Measurements from ENCODE around the gene TEKT5.

TEKT5 gene

GRCh38 chr16:10740845-10741208, 46.1 kb upstream of the TEKT5 start:
- no peak for ATAC-seq (ENCODE audit: low read depth)
- no peak overlapping the region for H3K27ac ChIP-seq (ENCODE audit: poor library complexity, severe bottlenecking)

GRCh38 chr16:10740000-10740844, 45.5 kb upstream of the TEKT5 start:
- no peak for ATAC-seq (ENCODE audit: low read depth)

More at GRCh38 chr16:10740845-10741208, 46.1 kb upstream of the TEKT5 start:
- DNase-seq (ENCODE audit: low spot score): no peak
- Histone ChIP-seq H3K9me3 (ENCODE audit: severe bottlenecking) (no peaks in the 10 kb centered on the region), H3K27me3 (ENCODE audit: insufficient read depth, poor library complexity, severe bottlenecking) (no peaks in the 10 kb centered on the region), H3K4me1 (ENCODE audit: insufficient read depth, poor library complexity, severe bottlenecking) (peaks cover 7% of the 10 kb centered on the region), H3K36me3 (ENCODE audit: low read depth) (no peaks in the 10 kb centered on the region), H3K4me3 (ENCODE audit: severe bottlenecking) (no peak overlapping the region)
- no peak for TF ChIP-seq CTCF (IDR thresholded peaks at IDR 0.05; ENCODE audit: poor library complexity, severe bottlenecking)

GRCh38 chr16:10738231-10739077, 43.7 kb upstream of the TEKT5 start:
- Histone ChIP-seq H3K27ac (ENCODE audit: poor library complexity, severe bottlenecking) (peak overlapping the region; percentile 26), H3K4me1 (ENCODE audit: insufficient read depth, poor library complexity, severe bottlenecking) (peaks cover 7% of the 10 kb centered on the region), H3K27me3 (ENCODE audit: insufficient read depth, poor library complexity, severe bottlenecking) (no peaks in the 10 kb centered on the region), H3K36me3 (ENCODE audit: low read depth) (no peaks in the 10 kb centered on the region), H3K9me3 (ENCODE audit: severe bottlenecking) (no peaks in the 10 kb centered on the region), H3K4me3 (ENCODE audit: severe bottlenecking) (no peak overlapping the region)
- peak; percentile 65 for ATAC-seq (ENCODE audit: low read depth)
- no peak for TF ChIP-seq CTCF (IDR thresholded peaks at IDR 0.05; ENCODE audit: poor library complexity, severe bottlenecking)
- DNase-seq (ENCODE audit: low spot score): peak; percentile 78

More at GRCh38 chr16:10740000-10740844, 45.5 kb upstream of the TEKT5 start:
- no peak for DNase-seq (ENCODE audit: low spot score)
- Histone ChIP-seq H3K27ac (ENCODE audit: poor library complexity, severe bottlenecking) (no peak overlapping the region), H3K4me1 (ENCODE audit: insufficient read depth, poor library complexity, severe bottlenecking) (peaks cover 7% of the 10 kb centered on the region), H3K9me3 (ENCODE audit: severe bottlenecking) (no peaks in the 10 kb centered on the region), H3K4me3 (ENCODE audit: severe bottlenecking) (no peak overlapping the region), H3K27me3 (ENCODE audit: insufficient read depth, poor library complexity, severe bottlenecking) (no peaks in the 10 kb centered on the region), H3K36me3 (ENCODE audit: low read depth) (no peaks in the 10 kb centered on the region)
- no peak for TF ChIP-seq CTCF (IDR thresholded peaks at IDR 0.05; ENCODE audit: poor library complexity, severe bottlenecking)

- peak; percentile 91 for TF ChIP-seq CTCF (IDR thresholded peaks at IDR 0.05; ENCODE audit: poor library complexity, severe bottlenecking)
- no peak overlapping the region for H3K4me3 ChIP-seq (ENCODE audit: severe bottlenecking)
- no peaks in the 10 kb centered on the region for H3K36me3 ChIP-seq (ENCODE audit: low read depth)
- ATAC-seq (ENCODE audit: low read depth) (peak; percentile 67; the same call in 2 of the 3 replicates), DNase-seq (ENCODE audit: low spot score) (no peak)
- no peaks in the 10 kb centered on the region for H3K27me3 ChIP-seq (ENCODE audit: insufficient read depth, poor library complexity, severe bottlenecking)
- no peaks in the 10 kb centered on the region for H3K9me3 ChIP-seq (ENCODE audit: severe bottlenecking)
- H3K27ac ChIP-seq (ENCODE audit: poor library complexity, severe bottlenecking): no peak overlapping the region
- peaks cover 7% of the 10 kb centered on the region for H3K4me1 ChIP-seq (ENCODE audit: insufficient read depth, poor library complexity, severe bottlenecking)
Measured at GRCh38 chr16:10737068-10737625, 42.4 kb upstream of the TEKT5 start.

Data from RWPE2 (cell line).